Tibial artery (tissue), 4 donors: ENCODE data around the gene SLC6A7.

ENCODE experiments used
- DNase-seq, 2 donors: peaks; one replicate each; pipeline ENCODE4 v3.0.0-alpha.2; 2019
- H3K27ac ChIP-seq, 2 donors: fragments of 200-600 bp; sonication (generic) in 1 of 2; 1 replicate in 1 of 2; 2 replicates in 1 of 2; pipeline ENCODE4 v1.5.1; 2018 to 2019; ENCODE audit warnings: mild to moderate bottlenecking in 1 of 2
- H3K27me3 ChIP-seq, 2 donors: fragments of 200-600 bp; sonication (generic) in 1 of 2; one replicate each; pipeline versions ENCODE4 v1.5.1 to v1.6.0; 2016 to 2019
- H3K36me3 ChIP-seq, 3 donors: fragments of 200-600 bp; sonication (generic) in 2 of 3; one replicate each; pipeline ENCODE4 v1.5.1; 2016 to 2019; ENCODE audit warnings: mild to moderate bottlenecking in 2 of 3
- H3K4me1 ChIP-seq, 4 donors: fragments of 200-600 bp; sonication (generic) in 2 of 4; 1 replicate in 3 of 4; 2 replicates in 1 of 4; pipeline ENCODE4 v1.5.1; 2016 to 2019
- H3K4me3 ChIP-seq, 2 donors: fragments of 200-600 bp; sonication (generic) in 1 of 2; 1 replicate in 1 of 2; 2 replicates in 1 of 2; pipeline ENCODE4 v1.5.1; 2018 to 2019; ENCODE audit warnings: mild to moderate bottlenecking in 2 of 2
- H3K9me3 ChIP-seq, 3 donors: fragments of 200-600 bp; sonication (generic) in 1 of 3; one replicate each; pipeline ENCODE4 v1.5.1; 2016 to 2019
- intact Hi-C: fragments of 100-400 bp; cut with DNase I; formaldehyde crosslinking; loops from one replicate; pipeline ENCODE4 v1.15.0; 2023; ENCODE audit warnings: low total_unique reads
- TF ChIP-seq, protein P1 (sequence below), 2 experiments: fragments of 200-600 bp in 1 of 2; fragments of 450-650 bp in 1 of 2; IDR thresholded peaks; one replicate each; pipeline ENCODE4 v1.5.1; 2017 to 2019; ENCODE audit warnings: antibody characterized with exemption in 2 of 2, mild to moderate bottlenecking in 1 of 2, moderate library complexity in 1 of 2

Gene SLC6A7

DNA sequence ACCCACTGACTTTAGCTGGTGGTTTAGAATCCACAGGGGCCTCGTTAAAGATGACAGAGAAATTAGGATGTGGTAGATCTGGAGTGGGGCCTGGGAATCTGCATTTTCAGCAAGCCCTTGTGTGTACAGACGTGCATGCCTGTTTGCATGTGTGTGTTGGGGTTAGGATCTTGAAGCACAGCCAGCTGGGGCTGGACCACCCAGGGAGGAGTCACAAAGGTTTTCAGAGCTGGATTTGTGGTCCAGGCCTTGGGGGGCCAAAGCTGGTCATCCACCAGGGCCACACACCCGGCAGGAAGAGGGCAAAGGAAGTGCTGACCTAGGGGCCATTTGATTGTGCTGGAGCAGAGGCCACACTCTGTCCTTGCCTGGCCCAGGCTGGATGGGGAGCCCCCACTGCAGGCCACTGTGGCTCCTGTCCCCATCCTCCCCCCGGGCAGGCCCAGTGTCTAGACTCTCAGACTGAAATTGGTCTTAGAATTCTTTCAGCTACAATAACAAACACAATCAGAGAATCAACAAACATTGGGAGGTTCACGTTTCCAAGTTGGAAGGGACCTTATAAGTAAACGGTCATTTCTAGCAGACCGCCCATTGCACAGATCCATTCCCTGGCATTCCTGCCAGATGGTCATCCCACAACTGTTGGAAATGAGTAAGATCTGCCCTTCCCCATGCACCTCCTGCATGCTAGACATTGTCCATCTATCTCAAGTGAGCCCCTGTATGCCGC lies 13.0 kb upstream of the SLC6A7 start:
- H3K27me3 ChIP-seq, result no peaks in the 10 kb centered on the region
- H3K4me3 ChIP-seq, result no peak overlapping the region
- no peak for DNase-seq
- no peaks in the 10 kb centered on the region for H3K9me3 ChIP-seq
- TF ChIP-seq, protein P1, sequence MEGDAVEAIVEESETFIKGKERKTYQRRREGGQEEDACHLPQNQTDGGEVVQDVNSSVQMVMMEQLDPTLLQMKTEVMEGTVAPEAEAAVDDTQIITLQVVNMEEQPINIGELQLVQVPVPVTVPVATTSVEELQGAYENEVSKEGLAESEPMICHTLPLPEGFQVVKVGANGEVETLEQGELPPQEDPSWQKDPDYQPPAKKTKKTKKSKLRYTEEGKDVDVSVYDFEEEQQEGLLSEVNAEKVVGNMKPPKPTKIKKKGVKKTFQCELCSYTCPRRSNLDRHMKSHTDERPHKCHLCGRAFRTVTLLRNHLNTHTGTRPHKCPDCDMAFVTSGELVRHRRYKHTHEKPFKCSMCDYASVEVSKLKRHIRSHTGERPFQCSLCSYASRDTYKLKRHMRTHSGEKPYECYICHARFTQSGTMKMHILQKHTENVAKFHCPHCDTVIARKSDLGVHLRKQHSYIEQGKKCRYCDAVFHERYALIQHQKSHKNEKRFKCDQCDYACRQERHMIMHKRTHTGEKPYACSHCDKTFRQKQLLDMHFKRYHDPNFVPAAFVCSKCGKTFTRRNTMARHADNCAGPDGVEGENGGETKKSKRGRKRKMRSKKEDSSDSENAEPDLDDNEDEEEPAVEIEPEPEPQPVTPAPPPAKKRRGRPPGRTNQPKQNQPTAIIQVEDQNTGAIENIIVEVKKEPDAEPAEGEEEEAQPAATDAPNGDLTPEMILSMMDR (IDR thresholded peaks at IDR 0.05), result no peak
- H3K36me3 ChIP-seq, result no peaks in the 10 kb centered on the region
- peaks cover 7 to 59% (median 47%) of the 10 kb centered on the region in 4 donors for H3K4me1 ChIP-seq
- H3K27ac ChIP-seq, result peak overlapping the region; percentile 93 to 96
- intact Hi-C loops, result no loop called here

GRCh38 chr5:150177721-150178120 lies 12.1 kb upstream of the SLC6A7 start:
- Histone ChIP-seq H3K27ac (peak overlapping the region; percentile 93 to 96), H3K9me3 (no peaks in the 10 kb centered on the region), H3K4me1 (peaks cover 8 to 67% (median 52%) of the 10 kb centered on the region in 4 donors), H3K36me3 (no peaks in the 10 kb centered on the region), H3K4me3 (no peak overlapping the region), H3K27me3 (no peaks in the 10 kb centered on the region)
- DNase-seq, result no peak
- intact Hi-C loops, result no loop called here
- TF ChIP-seq, protein P1 (IDR thresholded peaks at IDR 0.05), result no peak

- H3K9me3 ChIP-seq, result no peaks in the 10 kb centered on the region
- H3K4me3 ChIP-seq, result no peak overlapping the region
- H3K4me1 ChIP-seq, result peaks cover 8 to 72% (median 52%) of the 10 kb centered on the region in 4 donors
- intact Hi-C loops, result no loop called here
- H3K27me3 ChIP-seq, result no peaks in the 10 kb centered on the region
- no peak for DNase-seq
- TF ChIP-seq, protein P1 (IDR thresholded peaks at IDR 0.05), result no peak
- H3K27ac ChIP-seq, result peak overlapping the region; percentile 93 to 96
- H3K36me3 ChIP-seq, result no peaks in the 10 kb centered on the region
Observed at GRCh38 chr5:150178262-150178661, 11.6 kb upstream of the SLC6A7 start.

DNA sequence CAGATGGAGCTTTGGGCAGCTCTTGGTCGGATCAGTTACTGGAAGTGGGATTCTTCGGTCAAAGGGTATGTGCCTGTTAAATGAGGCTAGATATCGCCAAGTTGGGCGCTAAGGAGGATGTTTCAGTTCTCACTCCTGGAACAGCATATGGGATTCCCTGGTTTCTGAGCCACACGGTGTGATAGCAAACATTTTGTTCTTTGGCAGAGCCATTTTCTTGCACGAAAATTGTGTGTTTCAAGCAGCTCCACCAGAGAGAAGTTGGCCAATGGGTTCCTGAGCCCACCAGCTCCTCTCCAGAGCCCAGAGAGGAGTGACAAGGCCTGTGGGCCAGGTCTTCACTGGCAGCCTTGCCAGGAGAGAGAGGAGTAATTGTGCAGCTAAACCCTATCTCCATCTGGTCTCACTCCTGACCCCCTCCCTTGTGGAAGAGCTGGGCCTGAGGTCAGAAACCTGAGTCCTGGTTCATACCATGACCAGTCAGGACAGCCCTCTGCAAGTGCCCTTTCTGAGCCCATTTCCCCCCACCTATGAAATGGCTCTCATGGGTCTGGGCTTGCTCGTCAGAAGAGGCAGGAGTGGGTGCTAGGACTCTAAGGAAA lies 10.7 kb upstream of the SLC6A7 start:
- intact Hi-C loops, result no loop called here
- no peaks in the 10 kb centered on the region for H3K9me3 ChIP-seq
- H3K27ac ChIP-seq, result peak overlapping the region; percentile 93 to 96
- TF ChIP-seq, protein P1 (IDR thresholded peaks at IDR 0.05), result no peak
- H3K4me3 ChIP-seq, result no peak overlapping the region
- no peaks in the 10 kb centered on the region for H3K36me3 ChIP-seq
- no peak for DNase-seq
- no peaks in the 10 kb centered on the region for H3K27me3 ChIP-seq
- peaks cover 8 to 73% (median 52%) of the 10 kb centered on the region in 4 donors for H3K4me1 ChIP-seq

- peak; percentile 93 to 99 for DNase-seq
- intact Hi-C loops, result loop anchor here (2.0 kb wide), 1 partner anchor 28 kb away; no protein-coding TSS in a partner anchor
- no peaks in the 10 kb centered on the region for H3K27me3 ChIP-seq
- TF ChIP-seq, protein P1 (IDR thresholded peaks at IDR 0.05), result no peak
- no peaks in the 10 kb centered on the region for H3K9me3 ChIP-seq
- H3K27ac ChIP-seq, result peak overlapping the region; percentile 93 to 96
- H3K4me3 ChIP-seq, result no peak overlapping the region
- no peaks in the 10 kb centered on the region for H3K36me3 ChIP-seq
- peaks cover 8 to 68% (median 50%) of the 10 kb centered on the region in 4 donors for H3K4me1 ChIP-seq
Observed at GRCh38 chr5:150180241-150181026, 9.4 kb upstream of the SLC6A7 start.
